Peyer's patch (tissue), 4 donors: ENCODE results near the gene RPTOR. TPM values are rescaled to one million over a fixed set of nuclear protein-coding genes. Genes with fewer than 3 reads are reported as not detected.

Source experiments
- DNase-seq, 3 donors: peaks; one replicate each; pipeline ENCODE4 v3.0.0-alpha.2; 2017 to 2019
- H3K27ac ChIP-seq, 4 donors: fragments of 200-600 bp; sonication (generic); one replicate each; pipeline ENCODE4 v1.5.1; 2016 to 2019
- H3K27me3 ChIP-seq, 2 donors: fragments of 200-600 bp; sonication (generic); one replicate each; pipeline ENCODE4 v1.5.1; 2019
- H3K36me3 ChIP-seq, 3 donors: fragments of 200-600 bp; sonication (generic); one replicate each; pipeline ENCODE4 v1.5.1; 2016 to 2019
- H3K4me1 ChIP-seq, 4 donors: fragments of 200-600 bp; sonication (generic); one replicate each; pipeline ENCODE4 v1.5.1; 2016 to 2019
- H3K4me3 ChIP-seq, 4 donors: fragments of 200-600 bp; sonication (generic); 1 replicate in 3 of 4; 2 replicates in 1 of 4; pipeline ENCODE4 v1.5.1; 2016 to 2019; ENCODE audit warnings: mild to moderate bottlenecking in 1 of 4
- H3K9me3 ChIP-seq, 4 donors: fragments of 200-600 bp; sonication (generic); one replicate each; pipeline ENCODE4 v1.5.1; 2016 to 2019; ENCODE audit warnings: mild to moderate bottlenecking in 1 of 4
- POLR2A ChIP-seq, 2 donors: fragments of 450-650 bp; IDR thresholded peaks; one replicate each; pipeline ENCODE4 v1.5.1; 2017; ENCODE audit warnings: antibody characterized with exemption in 2 of 2, mild to moderate bottlenecking in 2 of 2, moderate library complexity in 2 of 2
- total RNA-seq, 4 donors: library from RNA; depleted of rRNA; stranded (reverse); fragments of >200 nt; gene quantifications; one replicate each; pipeline ENCODE4 v1.1.0, GENCODE V29; 2016
- TF ChIP-seq, protein P1 (sequence below), 6 experiments: fragments of 450-650 bp in 4 of 6; fragments of 200-600 bp in 2 of 6; sonication (generic) in 1 of 6; IDR thresholded peaks; one replicate each; pipeline ENCODE4 v1.5.1; 2017 to 2019; ENCODE audit warnings: antibody characterized with exemption in 6 of 6, mild to moderate bottlenecking in 3 of 6, moderate library complexity in 1 of 6

RPTOR gene
- total RNA-seq, 4 donors from 2014 or later, result 42.4 to 73.6 (median 64.2) TPM

DNA sequence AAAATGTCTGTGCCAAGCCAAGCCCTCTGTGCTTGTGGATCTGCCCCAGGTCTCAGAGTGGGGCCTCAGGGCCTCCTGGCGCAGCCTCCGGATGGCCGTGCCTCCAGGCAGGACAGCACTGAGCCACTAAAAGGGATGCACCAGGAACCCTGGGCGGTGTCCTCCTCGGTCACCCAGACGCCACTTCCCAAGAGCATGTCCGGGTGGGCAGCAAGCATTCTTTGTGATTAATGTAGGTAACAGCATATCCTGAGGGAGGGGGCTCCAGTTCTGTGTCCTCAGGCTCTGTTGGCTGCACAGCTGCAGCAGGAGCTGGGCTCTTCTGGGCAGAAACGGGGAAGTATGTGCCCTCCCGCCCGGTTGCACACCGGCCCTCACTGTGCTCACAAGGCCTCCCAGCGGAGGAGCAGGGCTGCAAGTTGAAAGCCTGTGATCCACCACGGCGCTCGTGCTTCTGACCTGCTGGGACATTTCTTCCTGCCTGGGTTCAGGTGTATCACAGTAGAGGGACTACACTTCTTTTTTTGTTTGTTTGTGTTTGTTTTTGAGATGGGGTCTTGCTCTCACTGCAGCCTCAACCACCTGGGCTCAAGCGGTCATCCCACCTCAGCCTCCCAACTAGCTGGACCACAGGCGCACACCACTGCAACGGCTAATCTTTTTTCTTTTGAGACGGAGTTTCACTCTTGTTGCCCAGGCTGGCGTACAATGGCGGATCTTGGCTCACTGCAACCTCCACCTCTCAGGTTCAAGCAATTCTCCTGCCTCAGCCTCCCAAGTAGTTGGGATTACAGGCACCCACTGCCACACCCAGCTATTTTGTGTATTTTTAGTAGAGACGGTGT is 409.1 kb downstream of the RPTOR start:
- DNase-seq, result no peak
- H3K27ac ChIP-seq, result no peak overlapping the region
- no peak overlapping the region for H3K4me3 ChIP-seq
- H3K9me3 ChIP-seq, result no peaks in the 10 kb centered on the region
- TF ChIP-seq, protein P1, sequence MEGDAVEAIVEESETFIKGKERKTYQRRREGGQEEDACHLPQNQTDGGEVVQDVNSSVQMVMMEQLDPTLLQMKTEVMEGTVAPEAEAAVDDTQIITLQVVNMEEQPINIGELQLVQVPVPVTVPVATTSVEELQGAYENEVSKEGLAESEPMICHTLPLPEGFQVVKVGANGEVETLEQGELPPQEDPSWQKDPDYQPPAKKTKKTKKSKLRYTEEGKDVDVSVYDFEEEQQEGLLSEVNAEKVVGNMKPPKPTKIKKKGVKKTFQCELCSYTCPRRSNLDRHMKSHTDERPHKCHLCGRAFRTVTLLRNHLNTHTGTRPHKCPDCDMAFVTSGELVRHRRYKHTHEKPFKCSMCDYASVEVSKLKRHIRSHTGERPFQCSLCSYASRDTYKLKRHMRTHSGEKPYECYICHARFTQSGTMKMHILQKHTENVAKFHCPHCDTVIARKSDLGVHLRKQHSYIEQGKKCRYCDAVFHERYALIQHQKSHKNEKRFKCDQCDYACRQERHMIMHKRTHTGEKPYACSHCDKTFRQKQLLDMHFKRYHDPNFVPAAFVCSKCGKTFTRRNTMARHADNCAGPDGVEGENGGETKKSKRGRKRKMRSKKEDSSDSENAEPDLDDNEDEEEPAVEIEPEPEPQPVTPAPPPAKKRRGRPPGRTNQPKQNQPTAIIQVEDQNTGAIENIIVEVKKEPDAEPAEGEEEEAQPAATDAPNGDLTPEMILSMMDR (IDR thresholded peaks at IDR 0.05), result no peak
- TF ChIP-seq POLR2A (IDR thresholded peaks at IDR 0.05), result no peak
- peaks cover 0 to 35% (median 0%) of the 10 kb centered on the region in 3 donors for H3K36me3 ChIP-seq
- peaks cover 0 to 2% (median 0%) of the 10 kb centered on the region in 4 donors for H3K4me1 ChIP-seq
- H3K27me3 ChIP-seq, result no peaks in the 10 kb centered on the region

DNA sequence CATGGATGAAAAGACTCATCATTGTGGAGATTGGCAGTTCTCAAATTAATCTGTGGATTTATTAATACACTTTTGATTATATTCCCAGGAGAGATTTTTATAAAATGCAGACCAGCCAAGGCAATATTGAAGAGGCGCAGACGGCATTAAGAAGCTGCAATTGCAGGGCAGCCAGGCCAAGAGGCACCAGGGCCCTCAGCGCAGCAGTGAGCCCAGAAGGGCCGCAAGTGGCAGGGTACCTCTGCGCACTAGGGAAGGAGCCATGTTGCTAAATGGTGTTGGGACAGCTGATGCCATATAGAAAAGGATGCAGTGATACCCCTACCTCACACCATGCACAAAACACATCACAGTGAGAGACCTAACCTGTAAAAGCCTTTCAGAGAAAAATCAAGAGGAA is 410.4 kb downstream of the RPTOR start:
- Histone ChIP-seq H3K4me1 (peaks cover 0 to 14% (median 0%) of the 10 kb centered on the region in 4 donors), H3K9me3 (no peaks in the 10 kb centered on the region), H3K36me3 (peaks cover 0 to 23% (median 0%) of the 10 kb centered on the region in 3 donors), H3K27ac (no peak overlapping the region), H3K4me3 (no peak overlapping the region), H3K27me3 (no peaks in the 10 kb centered on the region)
- no peak for DNase-seq
- no peak for TF ChIP-seq POLR2A (IDR thresholded peaks at IDR 0.05)
- TF ChIP-seq, protein P1 (IDR thresholded peaks at IDR 0.05), result no peak

DNA sequence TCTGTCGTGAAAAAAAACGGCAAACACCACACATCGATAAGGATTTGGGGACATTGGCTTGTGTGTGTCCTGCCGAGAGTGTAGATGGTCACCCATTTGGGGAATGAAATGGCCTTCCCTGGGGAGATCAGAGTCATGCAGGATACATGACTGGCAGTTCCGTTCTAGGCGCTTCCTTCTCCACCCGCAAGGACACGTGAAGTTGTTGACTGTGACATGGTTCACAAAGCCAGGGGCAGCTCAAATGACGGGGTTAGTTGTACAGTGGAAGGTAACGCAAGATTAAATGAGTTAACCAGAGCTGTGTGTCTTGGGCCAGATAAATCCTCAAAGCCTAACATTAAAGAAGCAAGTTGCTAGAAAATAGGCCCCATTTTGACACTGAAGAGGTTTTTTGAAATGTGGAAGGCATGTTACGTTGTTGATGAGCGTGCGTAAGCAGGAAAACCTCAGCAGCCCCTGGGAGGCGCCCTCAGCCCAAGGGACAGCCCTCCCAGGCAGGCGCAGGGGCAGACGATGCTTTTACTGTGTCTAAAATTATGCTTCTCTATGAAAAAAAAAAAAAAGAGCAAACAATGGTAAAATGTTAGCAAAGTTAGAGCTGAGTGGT is 411.1 kb downstream of the RPTOR start:
- TF ChIP-seq, protein P1 (IDR thresholded peaks at IDR 0.05), result no peak
- TF ChIP-seq POLR2A (IDR thresholded peaks at IDR 0.05), result no peak
- Histone ChIP-seq H3K4me3 (no peak overlapping the region), H3K9me3 (no peaks in the 10 kb centered on the region), H3K27me3 (no peaks in the 10 kb centered on the region), H3K27ac (no peak overlapping the region), H3K36me3 (peaks cover 0 to 16% (median 0%) of the 10 kb centered on the region in 3 donors), H3K4me1 (peaks cover 0 to 19% (median 0%) of the 10 kb centered on the region in 4 donors)
- DNase-seq, result no peak

DNA sequence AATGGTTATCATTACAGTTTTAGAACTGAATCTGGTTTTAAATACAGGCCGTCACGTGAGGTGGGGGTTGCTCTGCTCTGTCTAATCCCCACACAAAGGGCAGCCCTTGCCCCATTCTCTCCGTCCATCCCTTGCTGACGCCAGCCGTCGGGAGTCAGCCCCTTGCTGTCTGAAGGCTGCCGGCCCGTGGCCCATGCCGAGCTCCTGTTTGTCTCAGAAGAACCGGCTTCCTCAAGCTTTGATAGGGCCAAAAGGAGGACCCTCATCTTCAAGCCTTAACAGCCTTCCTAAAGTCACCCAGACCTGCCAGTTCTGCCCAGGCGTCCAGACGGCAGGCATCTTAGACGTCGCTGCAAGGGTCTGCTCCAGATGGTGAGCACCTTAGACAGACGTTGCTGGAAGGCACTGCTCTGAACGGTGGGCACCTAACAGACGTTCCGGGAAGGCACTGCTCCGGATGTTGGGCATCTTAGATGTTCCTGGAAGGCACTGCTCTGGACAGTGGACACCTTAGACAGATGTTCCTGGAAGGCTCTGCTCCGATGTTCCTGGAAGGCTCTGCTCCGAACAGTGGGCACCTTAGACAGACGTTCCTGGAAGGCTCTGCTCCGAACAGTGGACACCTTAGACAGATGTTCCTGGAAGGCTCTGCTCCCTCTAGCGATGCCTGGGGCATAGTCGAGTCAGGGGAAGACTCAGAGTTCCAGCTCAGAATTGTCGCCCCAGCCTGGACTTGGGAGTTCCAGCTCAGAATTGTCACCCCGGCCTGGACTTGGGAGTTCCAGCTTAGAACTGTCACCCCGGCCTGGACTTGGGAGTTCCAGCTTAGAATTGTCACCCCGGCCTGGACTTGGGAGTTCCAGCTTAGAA is 411.9 kb downstream of the RPTOR start:
- DNase-seq, result no peak

More for the DNA sequence above, 411.9 kb downstream of the RPTOR start:
- Histone ChIP-seq H3K4me1 (peaks cover 0 to 19% (median 0%) of the 10 kb centered on the region in 4 donors), H3K27me3 (no peaks in the 10 kb centered on the region), H3K36me3 (peaks cover 0 to 8% (median 0%) of the 10 kb centered on the region in 3 donors), H3K4me3 (no peak overlapping the region), H3K27ac (no peak overlapping the region), H3K9me3 (no peaks in the 10 kb centered on the region)
- TF ChIP-seq POLR2A (IDR thresholded peaks at IDR 0.05), result no peak
- TF ChIP-seq, protein P1 (IDR thresholded peaks at IDR 0.05), result no peak
